HEK293 (cell line): ENCODE data around the gene DPP9.

ENCODE experiments used
- CTCF ChIP-seq: fragments of 450-650 bp; formaldehyde crosslinking; IDR thresholded peaks from 2 replicates; pipeline ENCODE4 v1.5.1; 2016; ENCODE audit warnings: missing biosample characterization, missing genetic modification characterization
- HOXA7 ChIP-seq: sonication (generic); formaldehyde crosslinking; IDR thresholded peaks from 2 replicates; pipeline ENCODE4 v1.8.1; 2022; ENCODE audit warnings: missing genetic modification reagents, borderline replicate concordance
- REST ChIP-seq: fragments of 450-650 bp; formaldehyde crosslinking; IDR thresholded peaks from 2 replicates; pipeline ENCODE4 v1.5.1; 2016; ENCODE audit warnings: missing biosample characterization, missing genetic modification characterization
- ZNF280D ChIP-seq: fragments of 450-650 bp; formaldehyde crosslinking; IDR thresholded peaks from 2 replicates; pipeline ENCODE4 v1.5.1; 2016; ENCODE audit warnings: missing biosample characterization, missing genetic modification characterization
- ZNF398 ChIP-seq: fragments of 450-650 bp; formaldehyde crosslinking; IDR thresholded peaks from 2 replicates; pipeline ENCODE4 v1.5.1; 2017; ENCODE audit warnings: missing biosample characterization, missing genetic modification characterization

GRCh38 chr19:4700693-4700970 lies 23.0 kb downstream of the DPP9 start:
- TF ChIP-seq CTCF (tag by site-specific recombination) (no peak), ZNF280D (tag by site-specific recombination) (no peak), HOXA7 (CRISPR knock-in tag) (no peak), ZNF398 (tag by site-specific recombination) (no peak), REST (tag by site-specific recombination) (no peak)
